OCI-M1 (cell line): ENCODE data around the gene AHCYL1.

ENCODE experiments used
- DNase-seq: peaks from one replicate; lab custom pipeline; 2025; lab: John Stamatoyannopoulos, UW

AHCYL1 gene

DNA sequence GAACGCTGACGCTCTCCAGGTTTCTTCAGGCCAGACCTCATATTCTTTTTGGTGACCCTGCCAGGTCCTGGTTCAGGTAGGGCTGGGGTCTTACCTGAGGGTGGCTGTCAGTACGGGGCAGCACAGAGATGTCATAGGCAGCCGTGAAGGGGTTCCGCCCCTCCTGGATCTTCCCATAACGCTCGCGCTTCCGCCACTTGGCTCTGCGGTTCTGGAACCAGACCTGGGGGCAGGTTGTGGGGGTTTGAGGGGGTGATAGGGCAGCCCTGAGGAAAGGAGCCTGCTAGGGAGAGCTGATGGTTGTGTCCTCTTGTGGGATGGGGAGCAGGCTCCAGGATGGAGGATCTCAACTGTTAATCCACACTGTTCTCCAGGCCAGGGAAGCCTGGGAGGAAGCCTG lies 76.8 kb downstream of the AHCYL1 start:
- no peak for DNase-seq

DNA sequence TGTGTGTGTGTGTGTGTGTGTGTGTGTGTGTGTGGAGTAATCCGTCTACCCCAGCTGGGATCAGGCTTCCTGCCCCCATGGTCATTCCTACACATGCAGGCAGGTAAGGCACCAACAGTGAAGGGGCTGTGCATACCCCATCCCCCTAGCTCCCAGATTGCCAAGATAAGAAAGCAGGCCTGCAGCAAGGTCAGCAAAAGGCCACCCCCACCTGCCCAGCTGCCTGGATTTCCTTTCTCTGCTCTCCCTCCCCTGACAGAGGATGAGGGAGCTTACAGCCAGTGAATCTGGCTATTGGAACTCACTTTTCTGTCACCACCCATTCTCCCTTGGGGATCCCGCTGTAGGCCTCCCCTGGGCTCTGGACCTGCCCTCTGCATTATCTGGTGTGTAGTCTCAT lies 78.0 kb downstream of the AHCYL1 start:
- no peak for DNase-seq

DNA sequence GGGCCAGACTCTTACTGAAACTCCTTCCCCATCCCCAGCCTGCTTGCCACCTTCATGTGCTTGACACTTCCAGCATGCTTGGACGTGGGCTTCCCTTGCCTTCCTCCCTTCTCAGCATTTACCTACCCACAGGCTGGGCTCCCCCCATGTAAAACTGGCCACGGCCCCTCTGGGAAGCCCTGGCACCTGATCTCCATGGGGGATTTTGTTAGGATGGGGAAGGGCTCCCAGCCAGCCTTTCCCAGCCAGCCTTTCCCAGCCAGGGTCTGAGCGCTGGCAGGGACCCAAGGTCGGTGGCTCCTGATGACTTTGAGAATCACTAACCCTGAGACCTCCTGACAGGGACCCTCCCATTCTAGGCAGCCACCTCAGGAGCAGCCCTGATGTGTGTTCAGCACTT lies 79.2 kb downstream of the AHCYL1 start:
- DNase-seq = no peak

DNA sequence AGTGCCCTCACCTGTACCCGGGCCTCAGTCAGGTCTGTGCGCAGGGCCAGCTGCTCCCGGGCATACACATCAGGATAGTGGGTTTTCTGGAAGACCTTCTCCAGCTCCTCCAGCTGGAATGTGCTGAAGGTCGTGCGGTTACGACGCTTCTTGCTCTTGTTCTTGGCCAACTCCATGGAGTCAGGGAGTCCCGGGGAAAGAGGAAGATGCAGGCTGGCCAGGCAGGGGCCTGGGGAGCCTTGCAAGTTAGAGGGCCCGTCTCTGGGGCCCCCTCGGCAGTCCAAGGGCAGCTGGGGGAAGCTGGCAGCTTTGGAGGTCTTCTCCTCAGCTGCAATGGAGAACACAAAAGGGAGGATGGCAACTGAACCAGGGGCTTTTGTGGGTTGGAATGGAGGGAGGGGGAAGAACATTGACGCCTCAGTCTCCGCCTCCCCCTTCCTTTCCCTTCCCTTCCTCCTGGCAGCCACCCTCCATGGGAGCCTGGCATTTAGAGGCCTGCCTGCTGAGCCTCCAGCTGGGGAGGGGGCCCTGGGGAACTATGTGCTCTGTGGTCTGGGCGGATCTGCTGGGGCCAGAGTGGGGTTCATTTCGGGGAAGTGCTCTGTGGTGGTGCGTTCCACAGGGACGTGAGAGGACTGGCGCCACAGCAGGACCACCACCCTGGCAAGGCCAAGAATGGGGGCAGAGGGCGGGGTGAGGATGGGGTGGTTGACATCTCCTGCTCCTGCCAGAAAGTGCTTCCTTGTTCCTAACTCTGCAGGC lies 80.2 kb downstream of the AHCYL1 start:
- no peak for DNase-seq

DNA sequence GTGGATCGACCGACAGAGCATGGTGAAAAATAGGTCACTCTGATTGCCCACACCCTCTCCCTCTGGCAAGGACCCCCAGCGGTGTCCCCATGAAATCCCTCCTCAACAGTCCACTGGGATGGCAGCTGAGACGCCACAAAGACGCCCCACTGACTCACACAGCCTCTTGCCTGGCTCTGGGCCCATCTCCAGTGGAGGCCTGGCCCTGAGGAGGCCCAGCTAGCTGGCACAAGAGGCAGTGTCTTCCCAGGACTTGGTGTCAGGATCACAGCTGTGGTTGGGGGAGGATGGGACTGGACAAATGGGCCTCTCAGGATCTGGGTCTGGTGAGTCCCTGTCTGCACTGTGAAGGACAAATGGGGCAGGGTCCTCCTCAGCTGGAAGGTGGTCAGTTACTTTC lies 81.3 kb downstream of the AHCYL1 start:
- no peak for DNase-seq

DNA sequence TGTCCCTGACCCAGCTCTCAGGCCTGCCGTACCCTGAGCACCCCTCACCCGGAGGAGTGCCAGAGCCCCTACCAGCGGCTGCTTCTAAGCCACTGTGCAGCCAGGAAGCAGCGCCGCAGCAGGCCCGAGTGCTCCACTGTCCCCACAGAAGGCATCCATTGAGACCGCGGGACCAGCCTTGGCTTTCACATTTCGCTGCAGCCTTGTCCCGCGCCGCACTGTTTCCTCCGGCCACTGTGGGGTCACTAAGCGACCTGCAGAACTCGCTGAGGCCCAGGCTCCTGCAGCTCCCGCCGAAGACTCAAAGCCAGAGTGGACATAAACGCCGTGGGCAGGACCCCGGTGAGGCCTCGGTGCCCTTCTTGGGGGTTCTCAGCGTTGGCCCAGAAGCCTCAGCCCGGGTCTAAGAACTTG lies 82.9 kb downstream of the AHCYL1 start:
- DNase-seq = no peak

DNA sequence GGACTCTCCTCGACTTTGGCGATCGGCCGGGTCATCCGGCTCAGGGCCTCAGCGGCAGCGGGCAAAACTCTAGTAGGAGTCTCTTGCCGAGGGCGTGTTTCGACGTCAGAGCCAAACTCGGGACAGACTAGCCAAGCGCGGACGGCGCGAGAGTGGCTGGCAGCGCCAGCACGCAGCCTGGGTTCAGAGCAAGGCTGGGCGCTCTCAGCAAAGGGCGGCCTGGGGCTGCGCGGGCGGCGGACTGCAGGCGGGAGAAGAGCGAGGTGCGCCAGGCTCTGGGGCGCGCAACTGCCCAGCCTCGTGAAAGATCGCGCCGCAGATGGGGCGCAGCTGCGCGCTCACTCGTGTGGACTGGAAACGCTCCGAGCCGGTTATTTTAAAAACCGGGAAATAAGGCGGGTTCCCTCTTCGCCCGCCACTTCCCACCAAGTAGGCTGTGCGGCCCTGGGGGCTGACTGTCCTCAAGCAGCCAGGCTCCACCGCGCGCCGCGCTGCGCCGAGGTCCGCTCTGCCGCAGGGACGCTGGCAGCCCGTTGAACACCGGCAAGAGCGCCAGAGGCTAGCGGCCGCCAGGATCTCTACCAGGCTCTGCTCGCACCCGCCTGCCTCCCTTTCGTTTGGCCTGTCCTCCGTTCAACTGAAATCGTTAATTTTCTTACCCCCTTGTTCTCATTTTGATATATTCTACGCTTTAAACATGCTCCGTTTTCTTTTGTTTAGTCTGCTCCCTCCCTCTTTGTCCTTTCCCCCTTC lies 83.5 kb downstream of the AHCYL1 start:
- no peak for DNase-seq

DNA sequence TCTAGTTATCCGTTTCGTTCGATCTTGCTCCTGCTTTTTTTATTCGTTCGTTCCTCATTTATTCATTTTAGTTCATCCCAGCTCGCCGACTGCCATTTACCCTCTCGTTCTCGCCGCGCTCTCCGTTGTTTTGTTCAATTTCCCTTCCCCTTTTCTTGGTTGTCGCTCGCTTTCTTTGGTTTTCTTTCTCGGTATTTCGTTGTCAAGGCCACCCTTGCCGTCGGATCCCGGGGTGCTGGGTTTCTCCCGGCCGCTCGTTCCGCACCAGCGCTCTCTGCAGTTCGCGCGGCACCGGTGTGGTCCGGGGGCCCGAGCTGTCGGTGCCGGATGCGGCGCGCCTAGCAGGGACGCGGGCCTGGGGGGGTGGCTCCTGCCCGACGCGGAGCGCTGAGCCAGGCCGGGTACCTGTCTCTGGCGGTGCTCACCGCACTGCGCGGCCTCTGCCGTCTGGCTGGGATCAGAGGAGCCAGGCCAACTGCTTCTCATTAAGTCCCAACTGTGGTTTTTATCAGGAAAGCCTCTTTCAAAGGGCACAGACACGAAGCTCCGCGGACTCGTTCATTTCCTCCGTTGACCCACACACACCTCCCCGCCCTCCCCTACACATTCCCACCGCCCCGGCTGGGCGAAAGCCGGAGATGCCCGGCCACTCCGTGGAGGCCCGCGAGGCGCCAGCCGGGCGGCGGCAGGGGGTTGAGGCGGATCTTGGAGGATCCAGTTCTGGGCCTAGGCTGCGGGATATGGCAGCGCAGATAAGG lies 84.3 kb downstream of the AHCYL1 start:
- DNase-seq = no peak

DNA sequence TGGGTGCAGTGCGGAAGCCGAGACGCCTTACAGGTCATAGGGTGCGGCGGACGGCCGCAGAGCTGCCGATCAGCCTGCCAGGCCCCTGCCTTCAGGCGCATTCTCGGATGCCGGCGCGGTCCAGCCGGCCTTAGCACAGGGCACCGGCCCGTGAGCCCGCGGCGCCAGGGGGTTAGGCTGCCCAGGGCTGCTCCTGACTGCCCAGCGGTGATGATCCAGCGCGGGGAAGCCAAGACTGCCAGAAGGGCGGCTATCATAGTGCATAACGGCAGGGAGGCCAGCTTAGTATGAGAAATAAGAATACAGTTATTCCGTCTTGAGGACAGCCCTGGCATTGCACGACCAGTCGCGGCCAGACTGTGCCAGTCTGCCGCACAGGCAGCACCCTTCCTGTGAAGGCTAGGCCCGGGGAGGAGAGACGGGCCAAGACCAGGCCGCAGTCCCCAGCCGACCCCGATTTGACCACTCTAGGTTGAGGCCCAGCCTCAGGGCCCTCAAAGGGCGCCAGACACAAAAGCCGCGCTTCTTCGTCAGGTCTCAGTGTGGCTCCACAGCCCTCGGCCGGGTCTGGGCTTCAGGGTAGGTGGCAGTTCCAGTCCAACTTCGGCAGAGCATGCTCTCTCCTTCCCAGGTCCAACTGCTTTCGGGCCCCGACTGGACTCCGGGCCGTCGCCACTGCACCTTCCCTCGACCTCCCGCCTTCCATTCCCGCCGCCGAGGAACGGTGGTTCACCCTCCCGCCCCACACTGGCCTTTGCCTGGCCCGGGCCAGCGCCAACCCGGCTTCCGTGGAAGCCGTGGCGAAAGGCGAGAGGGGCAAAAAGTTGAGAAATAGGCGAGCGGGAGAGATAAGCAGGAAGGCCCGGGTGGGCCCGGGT lies 85.1 kb downstream of the AHCYL1 start:
- DNase-seq = no peak

DNA sequence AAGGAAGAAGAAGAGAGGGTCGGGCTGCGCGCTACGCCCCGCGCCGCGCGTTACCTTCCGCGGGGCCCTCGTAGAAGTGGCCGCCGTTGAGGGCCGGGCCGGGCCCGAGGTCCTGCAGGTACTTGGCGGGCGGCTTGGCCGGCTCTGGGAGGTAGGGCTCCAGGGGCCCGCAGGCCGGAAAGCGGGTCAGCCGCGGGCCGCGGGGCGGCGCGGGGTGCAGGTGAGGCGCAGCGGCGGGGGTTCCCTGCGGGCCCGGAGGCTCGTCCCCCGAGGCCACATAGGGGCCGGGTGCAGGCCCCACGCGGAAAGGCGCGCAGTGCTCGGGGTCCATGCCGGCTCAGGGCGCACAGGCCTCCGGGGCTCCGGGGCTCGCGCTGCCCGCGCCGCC lies 85.7 kb downstream of the AHCYL1 start:
- no peak for DNase-seq

DNA sequence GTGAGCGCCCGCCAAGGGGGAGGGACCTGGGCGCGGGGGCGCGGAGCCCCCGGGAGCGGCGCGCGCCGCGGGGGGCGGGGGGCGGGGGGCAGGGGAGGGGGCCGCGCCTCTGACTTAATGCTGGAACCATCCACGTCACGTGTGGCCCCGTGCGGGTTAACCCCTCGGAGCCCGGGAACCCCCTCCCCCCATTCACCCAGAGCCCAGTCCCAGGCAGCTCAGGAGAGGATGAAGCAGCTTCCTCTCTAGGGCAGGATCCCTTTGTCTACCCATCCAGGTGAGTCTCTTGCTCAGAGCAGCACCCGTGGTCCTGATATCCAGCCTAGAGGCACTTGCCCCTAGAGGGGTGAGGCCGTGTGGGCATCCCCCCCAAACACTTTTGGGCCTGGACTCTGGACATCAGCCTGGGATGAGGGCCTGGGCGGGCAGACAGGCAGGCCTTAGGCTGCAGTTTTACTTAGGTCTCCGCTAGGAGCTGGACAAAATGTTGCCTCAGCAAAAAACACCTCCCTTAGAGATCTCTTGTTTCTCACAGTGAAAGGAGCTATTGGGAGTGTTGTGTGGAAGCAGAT lies 86.2 kb downstream of the AHCYL1 start, which contains the start of gene ALX3:
TSS of gene ALX3 (minus strand) at position 2 of the 572 bp plus-strand sequence. CDS start 60 bp downstream, outside the sequence.
- no peak for DNase-seq
